GM15510 (cell line): Measurements from ENCODE around the gene NADSYN1.

Source experiments
- POLR2A ChIP-seq: IDR thresholded peaks from 3 replicates; pipeline ENCODE4 v1.6.1; 2011; ENCODE audit warnings: borderline replicate concordance; ENCODE audit not compliant: insufficient read length; ENCODE audit errors: extremely low read depth

NADSYN1 gene

GRCh38 chr11:71430166-71430565, 22.8 kb upstream of the NADSYN1 start:
- TF ChIP-seq POLR2A: no peak

DNA sequence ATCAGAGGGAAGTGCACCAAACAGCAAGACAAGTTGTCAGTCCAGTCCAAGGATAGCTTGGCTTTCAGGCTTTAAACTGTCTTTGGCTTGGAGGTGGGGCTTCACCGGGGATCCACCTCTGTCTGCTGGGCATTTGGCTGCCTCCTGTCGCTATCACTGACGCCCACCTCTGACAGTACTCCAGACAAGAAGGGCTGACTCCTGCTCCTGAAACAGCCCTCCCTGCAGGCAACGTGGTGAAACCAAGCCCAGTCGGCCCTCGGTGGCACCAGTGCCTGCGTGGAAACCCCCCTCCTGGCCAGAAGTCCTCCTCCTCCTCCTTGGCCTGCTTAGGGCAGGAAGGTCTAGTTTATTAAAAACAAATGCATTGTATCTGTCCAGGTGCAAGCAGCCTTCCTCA, 21.7 kb upstream of the NADSYN1 start:
- TF ChIP-seq POLR2A: no peak

- TF ChIP-seq POLR2A: no peak
Measured at GRCh38 chr11:71432761-71433647, 20.0 kb upstream of the NADSYN1 start.

GRCh38 chr11:71433648-71434450, 19.2 kb upstream of the NADSYN1 start:
- TF ChIP-seq POLR2A: no peak

GRCh38 chr11:71434576-71435130, 18.4 kb upstream of the NADSYN1 start:
- no peak for TF ChIP-seq POLR2A

GRCh38 chr11:71435278-71435951, 17.6 kb upstream of the NADSYN1 start:
- no peak for TF ChIP-seq POLR2A

GRCh38 chr11:71436861-71437260, 16.1 kb upstream of the NADSYN1 start:
- no peak for TF ChIP-seq POLR2A

- TF ChIP-seq POLR2A: no peak
Measured at GRCh38 chr11:71437399-71437798, 15.6 kb upstream of the NADSYN1 start.

- TF ChIP-seq POLR2A: no peak
Measured at GRCh38 chr11:71437879-71438278, 15.1 kb upstream of the NADSYN1 start.

GRCh38 chr11:71438650-71439049, 14.4 kb upstream of the NADSYN1 start:
- TF ChIP-seq POLR2A: no peak

GRCh38 chr11:71440021-71440755, 12.8 kb upstream of the NADSYN1 start:
- TF ChIP-seq POLR2A: no peak

GRCh38 chr11:71441251-71441650, 11.8 kb upstream of the NADSYN1 start:
- no peak for TF ChIP-seq POLR2A

DNA sequence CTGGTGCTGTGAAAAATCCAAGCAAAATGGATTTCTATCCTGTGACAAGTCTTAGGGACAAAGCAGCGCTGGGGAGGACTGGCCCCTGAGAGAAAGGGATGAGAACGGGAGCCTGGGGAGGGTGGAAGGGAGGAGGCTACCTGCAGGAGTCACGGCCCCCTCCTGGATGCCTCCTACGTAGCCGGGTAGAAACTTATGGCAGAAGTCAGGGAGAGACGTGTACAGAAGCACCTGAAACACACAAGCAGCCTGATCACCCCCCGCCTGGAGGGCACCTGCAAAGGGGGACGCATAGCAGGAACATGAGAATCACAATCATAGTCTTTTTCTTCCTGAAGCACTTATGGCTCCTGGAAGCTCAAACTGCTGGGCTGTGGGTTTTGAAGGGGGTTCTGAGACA, 10.9 kb upstream of the NADSYN1 start:
- no peak for TF ChIP-seq POLR2A

DNA sequence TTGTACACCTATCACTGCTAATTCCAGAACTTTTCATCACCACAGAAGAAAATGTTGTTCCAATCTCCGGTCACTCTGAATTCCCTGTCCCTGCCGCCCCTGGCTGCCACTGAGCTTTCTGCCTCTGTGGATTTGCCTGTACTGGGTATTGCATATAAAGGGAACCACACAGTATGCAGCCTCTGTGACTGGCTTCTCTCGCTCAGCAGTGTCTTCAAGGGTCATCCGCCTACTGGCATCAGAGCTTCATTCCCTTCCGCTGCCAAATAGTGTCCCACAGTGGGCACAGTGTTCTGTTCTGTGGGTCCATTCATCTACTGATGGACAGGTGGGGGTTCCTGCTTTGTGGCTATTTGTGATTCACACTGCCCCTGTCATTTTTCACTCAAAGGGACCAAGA, 10.1 kb upstream of the NADSYN1 start:
- no peak for TF ChIP-seq POLR2A
